ENCODE results near the gene TMEM61.

Gene TMEM61

GRCh38 chr1:54970901-54971300, 9.5 kb upstream of the TMEM61 start:
- H3K27ac Mint-ChIP-seq: no peak overlapping the region
- peaks cover 10% of the 10 kb centered on the region for H3K4me1 Mint-ChIP-seq

DNA sequence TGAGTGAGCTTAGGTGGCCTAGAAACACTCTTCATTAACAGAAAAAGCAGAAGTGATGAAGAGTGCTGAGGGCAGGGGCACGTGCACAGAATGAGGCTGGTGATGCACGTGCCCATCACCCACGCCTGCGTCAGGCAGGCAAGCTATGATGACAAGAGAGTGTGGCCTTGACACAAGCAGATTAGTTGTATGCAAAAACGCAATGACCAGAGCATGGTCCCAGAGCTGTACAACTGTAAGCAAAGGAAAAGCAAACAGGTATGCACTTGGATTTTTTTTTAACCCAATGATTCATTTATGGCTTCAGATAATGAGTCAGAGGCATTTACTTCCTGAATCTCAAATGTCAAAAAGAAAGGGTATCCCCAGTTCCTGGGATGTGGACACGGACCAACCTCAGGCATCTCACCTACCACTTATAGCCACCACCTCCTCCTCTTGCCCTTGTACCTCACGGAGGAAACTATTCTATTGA, 9.1 kb upstream of the TMEM61 start:
- Mint-ChIP-seq H3K27me3 (peaks cover 20% of the 10 kb centered on the region), H3K27ac (no peak overlapping the region), H3K9me3 (peaks cover 3% of the 10 kb centered on the region), H3K36me3 (no peaks in the 10 kb centered on the region), H3K4me1 (peaks cover 6% of the 10 kb centered on the region), H3K4me3 (no peak overlapping the region)
- DNase-seq (ENCODE audit: low spot score in 2 of 2): no peak
- peak; percentile 80 for ATAC-seq (ENCODE audit: low read depth)

More at GRCh38 chr1:54970901-54971300, 9.5 kb upstream of the TMEM61 start:
- Mint-ChIP-seq H3K9me3 (peaks cover 3% of the 10 kb centered on the region), H3K36me3 (no peaks in the 10 kb centered on the region), H3K4me3 (no peak overlapping the region), H3K27me3 (peaks cover 20% of the 10 kb centered on the region)
- no peak for ATAC-seq (ENCODE audit: low read depth)
- DNase-seq (ENCODE audit: low spot score in 2 of 2): no peak

GRCh38 chr1:54972436-54972835, 8.0 kb upstream of the TMEM61 start:
- ATAC-seq (ENCODE audit: low read depth) (no peak), DNase-seq (ENCODE audit: low spot score in 2 of 2) (no peak)
- Mint-ChIP-seq H3K9me3 (peaks cover 1% of the 10 kb centered on the region), H3K4me1 (no peaks in the 10 kb centered on the region), H3K36me3 (no peaks in the 10 kb centered on the region), H3K27me3 (peaks cover 18% of the 10 kb centered on the region), H3K4me3 (no peak overlapping the region), H3K27ac (no peak overlapping the region)

DNA sequence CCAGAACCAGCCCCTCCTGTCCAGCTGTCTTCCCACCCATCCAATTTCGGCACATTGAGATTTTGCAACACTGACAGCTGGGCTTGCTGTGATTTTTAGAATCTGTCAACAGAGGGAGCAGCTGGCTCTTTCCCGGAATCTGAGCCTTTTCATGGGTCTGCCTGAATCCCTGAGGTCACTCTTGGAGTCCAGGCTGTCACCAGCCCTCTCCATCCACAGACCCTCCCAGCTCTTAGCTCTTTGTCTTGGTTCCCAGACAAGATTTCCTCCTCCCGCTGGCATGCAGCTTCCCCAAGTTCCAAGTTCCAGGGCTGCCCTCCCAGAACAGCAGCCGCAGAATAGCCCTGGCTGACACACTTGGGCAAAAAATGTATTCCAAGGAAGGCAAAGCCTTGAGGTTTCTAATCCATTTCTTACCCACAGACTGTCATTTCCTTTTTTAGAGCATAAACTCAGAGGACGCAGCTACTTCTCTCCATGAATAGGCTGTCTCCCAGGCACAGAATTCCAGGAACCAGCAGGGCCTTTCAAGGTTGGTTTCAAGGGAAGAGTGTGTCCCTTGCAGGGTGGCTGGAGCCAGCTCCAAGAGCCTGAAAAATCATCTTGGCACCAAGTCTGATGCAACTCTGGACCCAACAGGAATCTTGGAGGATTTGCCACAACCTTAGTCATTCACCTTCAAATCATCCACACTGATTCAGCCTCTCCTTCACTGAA, 7.1 kb upstream of the TMEM61 start:
- Mint-ChIP-seq H3K4me1 (no peaks in the 10 kb centered on the region), H3K4me3 (no peak overlapping the region), H3K27me3 (peaks cover 21% of the 10 kb centered on the region), H3K36me3 (no peaks in the 10 kb centered on the region), H3K27ac (no peak overlapping the region), H3K9me3 (peaks cover 1% of the 10 kb centered on the region)
- ATAC-seq (ENCODE audit: low read depth) (no peak), DNase-seq (ENCODE audit: low spot score in 2 of 2) (no peak)

DNA sequence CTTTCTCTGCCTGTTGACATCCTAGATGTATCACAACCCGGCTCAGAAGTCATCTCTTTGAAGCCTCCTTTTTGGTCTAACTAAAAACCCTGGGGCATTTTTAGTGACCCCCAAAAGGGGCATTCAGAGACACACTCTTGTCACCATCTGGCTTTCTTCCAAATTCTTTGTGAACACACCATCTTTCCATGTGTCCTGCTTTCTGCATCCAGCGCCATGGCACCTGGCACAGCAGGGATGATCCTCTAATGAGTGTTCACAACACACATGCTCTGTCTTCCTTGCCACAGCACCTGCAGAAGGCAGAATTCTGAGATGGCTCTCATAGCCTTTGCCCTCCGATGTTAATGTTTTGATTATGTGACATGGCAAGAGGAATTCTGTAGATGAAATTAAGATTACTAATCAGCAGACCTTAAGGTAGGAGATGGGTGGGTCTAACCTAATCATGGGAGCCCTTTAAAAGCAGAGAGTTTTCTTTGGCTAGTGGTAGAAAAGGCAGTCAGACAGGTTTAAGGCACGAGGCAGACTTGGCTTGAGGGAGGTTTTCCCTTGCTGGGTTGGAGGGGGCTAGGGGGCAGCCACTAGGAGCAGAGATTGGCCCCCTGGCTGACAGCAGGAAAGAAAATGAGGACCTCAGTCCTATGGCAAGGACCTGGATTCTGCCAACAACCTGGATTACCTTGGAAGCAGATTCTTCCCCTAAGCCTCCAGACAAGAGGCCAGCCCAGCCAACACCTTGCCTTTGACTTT, 4.9 kb upstream of the TMEM61 start:
- Mint-ChIP-seq H3K4me1 (no peaks in the 10 kb centered on the region), H3K4me3 (no peak overlapping the region), H3K27me3 (peaks cover 23% of the 10 kb centered on the region), H3K27ac (no peak overlapping the region), H3K36me3 (no peaks in the 10 kb centered on the region), H3K9me3 (peaks cover 1% of the 10 kb centered on the region)
- no peak for DNase-seq (ENCODE audit: low spot score in 2 of 2)
- no peak for ATAC-seq (ENCODE audit: low read depth)

GRCh38 chr1:54976747-54977146, 3.7 kb upstream of the TMEM61 start:
- no peaks in the 10 kb centered on the region for H3K4me1 Mint-ChIP-seq
- H3K9me3 Mint-ChIP-seq: peaks cover 1% of the 10 kb centered on the region
- H3K4me3 Mint-ChIP-seq: no peak overlapping the region
- H3K27me3 Mint-ChIP-seq: peaks cover 26% of the 10 kb centered on the region
- no peak for DNase-seq (ENCODE audit: low spot score in 2 of 2)
- ATAC-seq (ENCODE audit: low read depth): no peak
- no peaks in the 10 kb centered on the region for H3K36me3 Mint-ChIP-seq
- no peak overlapping the region for H3K27ac Mint-ChIP-seq

- DNase-seq (ENCODE audit: low spot score in 2 of 2): no peak
- no peaks in the 10 kb centered on the region for H3K36me3 Mint-ChIP-seq
- peaks cover 29% of the 10 kb centered on the region for H3K27me3 Mint-ChIP-seq
- H3K4me3 Mint-ChIP-seq: no peak overlapping the region
- H3K4me1 Mint-ChIP-seq: no peaks in the 10 kb centered on the region
- peaks cover 1% of the 10 kb centered on the region for H3K9me3 Mint-ChIP-seq
- no peak overlapping the region for H3K27ac Mint-ChIP-seq
- no peak for ATAC-seq (ENCODE audit: low read depth)
These were observed 2.7 kb upstream of the TMEM61 start for GRCh38 chr1:54977533-54978297.

DNA sequence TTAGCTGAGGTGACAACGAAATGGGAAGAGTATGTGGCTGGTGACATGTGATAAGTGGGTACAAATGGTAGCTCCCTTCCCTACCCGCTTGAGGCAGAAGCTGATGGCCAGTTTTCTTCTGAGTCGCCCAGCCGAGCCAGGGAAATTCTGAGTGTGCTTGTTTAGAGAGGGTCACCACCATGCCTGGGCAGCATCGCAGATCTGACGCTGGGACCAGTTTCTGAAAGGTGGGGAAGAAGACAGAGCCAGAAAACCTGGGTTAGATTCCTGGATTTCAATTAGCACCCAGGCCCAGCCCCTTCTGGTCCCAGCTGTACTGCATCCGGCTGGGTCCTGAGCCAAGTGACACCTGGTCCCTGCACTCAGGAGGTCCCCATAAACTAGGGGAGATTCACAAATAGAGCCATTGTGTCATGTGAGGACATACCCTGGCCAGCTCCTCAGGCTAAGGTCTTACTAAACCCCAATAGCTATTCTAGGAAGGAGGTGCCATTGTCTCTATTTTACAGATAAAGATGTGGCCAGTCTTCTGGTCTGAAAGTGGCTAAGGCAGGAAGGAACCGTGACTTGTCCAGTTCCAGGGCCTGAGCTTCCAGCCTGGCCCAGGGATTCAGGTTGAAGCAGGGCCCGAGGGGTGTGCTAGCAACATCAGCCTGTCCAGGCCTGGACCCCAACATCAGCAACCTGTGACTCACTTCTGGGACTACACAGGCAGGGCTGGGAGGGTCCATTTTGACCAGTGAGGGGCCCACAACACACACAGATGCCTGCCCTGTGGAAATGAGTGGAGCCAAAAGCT, 1.7 kb upstream of the TMEM61 start:
- no peak overlapping the region for H3K4me3 Mint-ChIP-seq

DNA sequence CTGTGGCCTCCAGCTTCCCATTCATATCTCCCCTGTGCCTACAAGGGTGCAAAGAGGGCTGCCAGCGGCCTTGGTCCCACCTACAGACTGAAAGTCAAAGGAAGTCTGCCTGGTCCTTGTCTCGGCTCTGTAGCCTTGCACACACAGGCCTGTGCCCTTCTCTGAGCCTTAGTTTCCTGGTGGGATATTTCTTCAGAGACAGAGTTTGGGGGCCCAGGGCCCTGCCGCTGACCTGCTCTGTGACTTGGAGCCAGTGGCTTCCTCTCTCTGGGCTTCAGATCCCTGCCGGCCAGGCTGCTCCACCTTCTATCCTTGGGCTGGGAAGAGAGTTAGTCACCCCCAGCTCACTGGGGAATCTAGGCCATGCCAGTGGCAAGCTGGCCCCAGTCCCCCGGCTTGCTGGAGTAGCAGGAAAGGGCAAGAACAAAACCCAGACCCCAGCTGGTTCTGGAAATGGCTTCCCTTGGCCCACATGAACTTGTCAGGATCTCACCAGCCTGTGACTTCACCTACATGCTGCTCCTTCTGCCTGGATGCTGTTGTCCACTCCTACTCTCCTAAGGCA, 1.0 kb upstream of the TMEM61 start:
- no peak overlapping the region for H3K4me3 Mint-ChIP-seq
- H3K36me3 Mint-ChIP-seq: no peaks in the 10 kb centered on the region
- H3K27ac Mint-ChIP-seq: no peak overlapping the region
- DNase-seq (ENCODE audit: low spot score in 2 of 2) (no peak), ATAC-seq (ENCODE audit: low read depth) (no peak)
- H3K4me1 Mint-ChIP-seq: no peaks in the 10 kb centered on the region
- peaks cover 25% of the 10 kb centered on the region for H3K27me3 Mint-ChIP-seq
- H3K9me3 Mint-ChIP-seq: peaks cover under 1% of the 10 kb centered on the region

More for the DNA sequence above, 1.7 kb upstream of the TMEM61 start:
- DNase-seq (ENCODE audit: low spot score in 2 of 2): no peak
- ATAC-seq (ENCODE audit: low read depth): no peak
- peaks cover 26% of the 10 kb centered on the region for H3K27me3 Mint-ChIP-seq
- H3K9me3 Mint-ChIP-seq: peaks cover 1% of the 10 kb centered on the region
- H3K4me1 Mint-ChIP-seq: no peaks in the 10 kb centered on the region
- no peaks in the 10 kb centered on the region for H3K36me3 Mint-ChIP-seq
- no peak overlapping the region for H3K27ac Mint-ChIP-seq

- Mint-ChIP-seq H3K27me3 (peaks cover 24% of the 10 kb centered on the region), H3K9me3 (no peaks in the 10 kb centered on the region), H3K36me3 (no peaks in the 10 kb centered on the region), H3K4me3 (no peak overlapping the region), H3K4me1 (no peaks in the 10 kb centered on the region), H3K27ac (no peak overlapping the region)
- ATAC-seq (ENCODE audit: low read depth) (no peak), DNase-seq (ENCODE audit: low spot score in 2 of 2) (no peak)
These were observed 341 bp upstream of the TMEM61 start for GRCh38 chr1:54980046-54980527.

DNA sequence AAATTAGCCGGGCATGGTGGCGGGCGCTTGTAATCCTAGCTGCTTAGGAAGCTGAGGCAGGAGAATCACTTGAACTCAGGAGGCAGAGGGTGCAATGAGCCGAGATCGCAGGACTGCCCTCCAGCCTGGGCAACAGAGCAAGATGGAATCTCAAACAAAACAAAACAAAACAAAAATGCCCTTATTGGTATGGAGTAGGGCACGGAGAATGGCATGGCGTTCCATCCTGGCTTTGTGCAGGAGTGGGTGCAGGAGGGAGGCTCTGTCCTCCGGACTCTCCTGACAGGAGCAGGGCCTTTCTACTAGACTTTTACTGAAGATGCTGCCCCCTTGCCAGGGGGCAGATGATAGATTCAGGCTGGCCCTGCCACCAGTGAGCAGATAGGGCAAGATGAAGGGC, 1.0 kb downstream of the TMEM61 start:
- no peak for DNase-seq (ENCODE audit: low spot score in 2 of 2)
- no peak overlapping the region for H3K27ac Mint-ChIP-seq
- no peak for ATAC-seq (ENCODE audit: low read depth)
- no peaks in the 10 kb centered on the region for H3K9me3 Mint-ChIP-seq
- no peaks in the 10 kb centered on the region for H3K36me3 Mint-ChIP-seq
- no peak overlapping the region for H3K4me3 Mint-ChIP-seq
- peaks cover 19% of the 10 kb centered on the region for H3K27me3 Mint-ChIP-seq
- H3K4me1 Mint-ChIP-seq: no peaks in the 10 kb centered on the region

DNA sequence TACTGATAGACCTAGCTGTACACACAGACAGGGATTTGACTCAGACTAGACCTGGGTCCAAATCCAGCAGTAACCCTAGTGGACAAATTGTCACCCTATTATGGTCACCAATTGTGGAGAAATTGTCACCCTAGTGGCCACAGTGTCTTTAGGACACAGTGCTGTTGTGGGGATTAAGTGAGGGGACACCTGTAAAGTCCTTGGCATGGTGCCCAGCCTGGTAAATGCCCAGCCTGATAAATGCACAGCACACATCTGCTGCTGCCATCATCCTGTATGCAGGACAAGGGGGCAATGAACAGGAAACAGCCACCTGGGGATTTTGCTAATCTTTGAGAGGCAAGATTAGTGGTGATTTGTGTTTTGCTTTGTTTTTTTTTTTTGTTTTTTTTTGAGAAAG, 2.3 kb downstream of the TMEM61 start:
- DNase-seq (ENCODE audit: low spot score in 2 of 2): no peak
- Mint-ChIP-seq H3K9me3 (no peaks in the 10 kb centered on the region), H3K27me3 (peaks cover 22% of the 10 kb centered on the region), H3K4me1 (no peaks in the 10 kb centered on the region), H3K27ac (no peak overlapping the region), H3K36me3 (no peaks in the 10 kb centered on the region), H3K4me3 (no peak overlapping the region)
- no peak for ATAC-seq (ENCODE audit: low read depth)

- Mint-ChIP-seq H3K27me3 (peaks cover 19% of the 10 kb centered on the region), H3K4me1 (no peaks in the 10 kb centered on the region), H3K36me3 (no peaks in the 10 kb centered on the region), H3K4me3 (no peak overlapping the region), H3K27ac (no peak overlapping the region), H3K9me3 (no peaks in the 10 kb centered on the region)
- DNase-seq (ENCODE audit: low spot score in 2 of 2) (no peak), ATAC-seq (ENCODE audit: low read depth) (no peak)
These were observed 3.9 kb downstream of the TMEM61 start for GRCh38 chr1:54984131-54984842.
